Activated B cell treated with CpG ODN at 0.5 μM for 24 hours (primary cell): Measurements from ENCODE around the gene CTSA. TPM values are rescaled to one million over a fixed set of nuclear protein-coding genes. Genes with fewer than 3 reads are reported as not detected.

Experiments used
- ATAC-seq: fragments of 200-7000 bp; cut with Tn5 transposase; one replicate; pipeline ENCODE4 v1.10.0; 2021; ENCODE audit warnings: low read depth, mild to moderate bottlenecking, moderate library complexity
- CTCF ChIA-PET: fragments of 350-600 bp; sonication (Branson Sonifier 250); formaldehyde crosslinking; loops from one replicate; lab custom pipeline; 2021; ENCODE audit warnings: antibody characterized with exemption; lab: Charles Lee
- POLR2A ChIA-PET: fragments of 350-600 bp; sonication (Branson Sonifier 250); formaldehyde crosslinking; loops from one replicate; lab custom pipeline; 2021; ENCODE audit warnings: antibody characterized with exemption; lab: Charles Lee
- DNase-seq: peaks from one replicate; pipeline ENCODE4 v3.0.0; 2022
- H3K27ac Mint-ChIP-seq: one replicate; pipeline ENCODE4 v1.8.0; 2020; ENCODE audit warnings: mixed read lengths
- H3K27me3 Mint-ChIP-seq: one replicate; pipeline ENCODE4 v1.8.0; 2021; ENCODE audit warnings: mixed read lengths
- H3K36me3 Mint-ChIP-seq: one replicate; pipeline ENCODE4 v1.8.0; 2021; ENCODE audit warnings: low read depth, mixed read lengths
- H3K4me1 Mint-ChIP-seq: one replicate; pipeline ENCODE4 v1.8.0; 2021; ENCODE audit warnings: mixed read lengths
- H3K4me3 Mint-ChIP-seq: one replicate; pipeline ENCODE4 v1.8.0; 2020; ENCODE audit warnings: mild to moderate bottlenecking, mixed read lengths
- H3K9me3 Mint-ChIP-seq: one replicate; pipeline ENCODE4 v1.8.0; 2020; ENCODE audit warnings: mixed read lengths
- CTCF ChIP-seq: fragments of 200-600 bp; IDR thresholded peaks from one replicate; pipeline ENCODE4 v1.8.0; 2022; ENCODE audit warnings: antibody characterized with exemption, mild to moderate bottlenecking
- intact Hi-C: fragments of 100-400 bp; cut with micrococcal nuclease; formaldehyde crosslinking; loops from one replicate; pipeline ENCODE4 v1.15.1; 2024
- total RNA-seq: library from RNA; stranded (reverse); gene quantifications from 2 replicates; pipeline ENCODE4 v1.2.3, GENCODE V29; 2022

CTSA gene
- total RNA-seq, 1 donor from 2014 or later: 67.2 TPM

GRCh38 chr20:45934586-45935415 is 43.7 kb downstream of the CTSA start, which contains the start of gene PCIF1:
Gene PCIF1 (plus strand): TSS chr20:45934683. CDS start chr20:45939000, 4,317 bp downstream.
- ATAC-seq (peak; percentile 80), DNase-seq (peak; percentile 97)
- H3K27ac Mint-ChIP-seq: peak within 1 kb of the TSS; percentile 98
- no peak for TF ChIP-seq CTCF
- POLR2A ChIA-PET: interaction anchor here (0.6 to 6.4 kb wide), 36 partner anchors 8 to 967 kb away, joined by 3 to 110 read pairs (median 4); partner anchors contain the start of genes ACOT8, CTSA, DNTTIP1 and ELMO2
- peak within 1 kb of the TSS; percentile 97 for H3K4me3 Mint-ChIP-seq
- H3K4me1 Mint-ChIP-seq: peaks cover 29% of the 10 kb centered on the region
- peaks cover 42% of the 10 kb centered on the region for H3K36me3 Mint-ChIP-seq
- H3K27me3 Mint-ChIP-seq: no peaks in the 10 kb centered on the region
- CTCF ChIA-PET: interaction anchor here (0.6 to 3.0 kb wide), 3 partner anchors 36 to 65 kb away, joined by 3 to 15 read pairs (median 7); partner anchors contain the start of genes CTSA and NEURL2
- intact Hi-C loops: loop anchor here (1.0 kb wide), 8 partner anchors 24 to 142 kb away; partner anchors contain the start of genes ACOT8, CTSA, NEURL2 and UBE2C
- H3K9me3 Mint-ChIP-seq: no peaks in the 10 kb centered on the region

DNA sequence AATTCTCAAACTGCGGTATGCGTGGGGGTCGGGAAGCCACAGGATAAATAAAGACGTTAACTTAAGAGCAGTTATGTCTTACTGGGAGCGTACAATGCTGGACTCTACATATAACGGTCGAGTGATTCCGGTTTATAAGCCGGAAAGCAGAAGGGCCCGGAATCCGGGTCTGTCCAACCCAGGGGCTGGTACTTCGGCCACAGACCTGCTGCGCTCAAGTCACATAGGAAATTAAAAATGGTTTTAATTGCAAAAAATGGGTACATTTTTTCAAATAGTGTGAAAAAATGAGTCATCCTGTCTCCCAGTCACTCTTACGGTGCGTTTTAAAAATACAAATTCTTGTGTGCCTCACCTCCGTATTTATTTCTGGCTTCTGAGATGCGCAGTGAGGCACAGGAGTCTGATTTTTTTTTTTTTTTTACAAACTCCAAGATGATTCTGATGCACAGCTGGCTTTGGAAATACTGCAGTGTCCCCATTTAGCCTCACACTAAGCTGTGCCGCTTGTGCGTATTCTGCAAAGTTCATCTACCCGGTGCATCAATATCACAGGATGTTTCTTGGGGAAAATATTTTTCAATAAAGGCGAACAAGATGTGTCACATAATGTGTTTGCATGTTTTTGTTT is 44.4 kb downstream of the CTSA start:
- peak overlapping the region; percentile 98 for H3K27ac Mint-ChIP-seq
- intact Hi-C loops: loop anchor here (1.0 kb wide), 8 partner anchors 24 to 143 kb away; partner anchors contain the start of genes ACOT8, CTSA, NEURL2 and UBE2C
- DNase-seq (no peak), ATAC-seq (peak; percentile 6)
- ChIA-PET CTCF (interaction anchor here (1.8 to 3.0 kb wide), 2 partner anchors 35 to 44 kb away, joined by 7 to 15 read pairs; partner anchors contain the start of genes CTSA and NEURL2), POLR2A (interaction anchor here (0.6 to 6.4 kb wide), 31 partner anchors 9 to 968 kb away, joined by 3 to 110 read pairs (median 5); partner anchors contain the start of genes ACOT8, CTSA, DNTTIP1 and ELMO2)
- peaks cover 29% of the 10 kb centered on the region for H3K4me1 Mint-ChIP-seq
- no peaks in the 10 kb centered on the region for H3K9me3 Mint-ChIP-seq
- H3K4me3 Mint-ChIP-seq: peak overlapping the region; percentile 97
- peaks cover 48% of the 10 kb centered on the region for H3K36me3 Mint-ChIP-seq
- H3K27me3 Mint-ChIP-seq: no peaks in the 10 kb centered on the region
- TF ChIP-seq CTCF: no peak

DNA sequence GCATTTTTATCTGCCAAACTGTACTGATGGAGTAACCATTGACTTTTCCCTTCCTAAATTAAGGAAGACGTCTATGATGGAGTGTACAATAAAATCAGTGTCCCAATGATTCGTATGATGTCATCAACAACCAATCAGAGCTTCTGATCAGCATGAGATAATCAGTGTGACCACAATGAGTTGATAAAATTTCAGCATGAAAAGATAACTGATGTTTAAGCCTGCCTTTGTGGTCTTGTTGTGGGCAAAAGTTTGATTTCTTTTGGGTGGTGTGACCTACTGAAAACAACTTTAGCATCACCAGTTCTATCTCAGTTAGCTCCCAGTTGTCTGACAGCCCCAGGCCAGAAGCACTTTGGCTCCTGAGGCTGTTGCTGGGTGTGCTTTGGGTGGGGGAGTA is 46.6 kb downstream of the CTSA start:
- Mint-ChIP-seq H3K36me3 (peaks cover 52% of the 10 kb centered on the region), H3K27me3 (no peaks in the 10 kb centered on the region), H3K4me1 (peaks cover 29% of the 10 kb centered on the region), H3K4me3 (no peak overlapping the region), H3K9me3 (no peaks in the 10 kb centered on the region), H3K27ac (no peak overlapping the region)
- TF ChIP-seq CTCF: no peak
- POLR2A ChIA-PET: interaction anchor here (1.5 to 6.4 kb wide), 4 partner anchors 10 to 47 kb away, joined by 5 to 110 read pairs (median 70); partner anchors contain the start of genes CTSA, NEURL2 and ZNF335
- CTCF ChIA-PET: interaction anchor here (1.1 to 1.9 kb wide), 3 partner anchors 32 to 139 kb away, joined by 3 to 6 read pairs (median 6); no protein-coding TSS in a partner anchor
- intact Hi-C loops: no loop called here
- ATAC-seq (no peak), DNase-seq (no peak)

DNA sequence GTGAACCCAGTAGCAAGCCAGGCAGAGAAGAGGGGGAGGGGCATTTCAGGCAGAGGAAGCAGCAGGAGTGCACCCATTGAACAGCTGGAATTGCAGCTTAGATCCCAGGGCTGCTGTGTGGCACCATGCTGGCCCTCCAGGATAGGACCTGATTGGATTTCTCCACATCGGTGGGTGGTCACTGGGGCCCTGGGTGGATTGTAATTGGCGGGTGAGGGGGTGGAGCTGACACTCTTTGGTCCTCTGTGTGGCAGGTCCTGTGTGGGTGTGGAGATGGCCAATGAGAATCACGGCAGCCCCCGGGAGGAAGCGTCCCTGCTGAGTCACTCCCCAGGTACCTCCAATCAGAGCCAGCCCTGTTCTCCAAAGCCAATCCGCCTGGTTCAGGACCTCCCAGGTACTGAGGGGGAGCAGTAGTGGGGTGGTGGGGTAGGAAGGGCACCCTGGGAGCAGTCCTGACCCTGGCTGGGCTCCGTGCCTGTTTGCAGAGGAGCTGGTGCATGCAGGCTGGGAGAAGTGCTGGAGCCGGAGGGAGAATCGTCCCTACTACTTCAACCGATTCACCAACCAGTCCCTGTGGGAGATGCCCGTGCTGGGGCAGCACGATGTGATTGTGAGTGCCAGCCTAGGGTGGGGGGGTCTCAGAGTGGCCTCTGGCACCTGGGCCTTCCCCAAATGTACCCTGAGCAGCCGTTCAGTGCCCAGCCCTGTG is 47.7 kb downstream of the CTSA start:
- Mint-ChIP-seq H3K27ac (peak overlapping the region; percentile 22), H3K27me3 (no peaks in the 10 kb centered on the region), H3K4me1 (peaks cover 22% of the 10 kb centered on the region), H3K4me3 (no peak overlapping the region), H3K36me3 (peaks cover 63% of the 10 kb centered on the region), H3K9me3 (no peaks in the 10 kb centered on the region)
- TF ChIP-seq CTCF: no peak
- POLR2A ChIA-PET: interaction anchor here (0.5 to 6.4 kb wide), 2 partner anchors 32 to 55 kb away, joined by 4 to 110 read pairs; partner anchors contain the start of gene ZNF335
- CTCF ChIA-PET: interaction anchor here (0.6 to 1.5 kb wide), 2 partner anchors 21 to 31 kb away, joined by 3 to 6 read pairs; no protein-coding TSS in a partner anchor
- no peak for DNase-seq
- no peak for ATAC-seq
- intact Hi-C loops: no loop called here
